ENCODE measurements around the gene ELMO1.

The ELMO1 gene

DNA sequence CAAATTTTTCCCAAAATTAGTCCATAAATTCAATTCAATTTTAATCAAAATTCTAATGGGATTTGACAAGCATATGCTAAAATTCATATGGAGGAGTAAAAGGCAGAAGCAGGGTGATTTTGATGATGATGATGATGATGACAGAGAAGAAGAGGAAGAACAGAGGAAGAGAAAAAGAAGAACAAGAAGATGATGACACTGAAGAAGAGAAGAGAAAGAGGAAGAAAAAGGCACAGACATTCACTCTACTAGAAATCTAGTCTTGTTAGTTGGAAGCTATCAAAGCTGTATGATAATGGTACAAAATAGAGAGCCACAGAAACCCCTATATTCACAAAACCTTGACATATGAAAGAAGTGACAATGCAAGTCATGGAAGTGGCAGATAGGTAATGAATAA lies 157.9 kb downstream of the ELMO1 start:
- DNase-seq: no peak

GRCh38 chr7:37289781-37290180 lies 158.9 kb downstream of the ELMO1 start:
- DNase-seq: no peak

- DNase-seq: no peak
Observed at GRCh38 chr7:37289367-37289766, 159.3 kb downstream of the ELMO1 start.

GRCh38 chr7:37287131-37287855 lies 161.4 kb downstream of the ELMO1 start:
- DNase-seq: no peak

DNA sequence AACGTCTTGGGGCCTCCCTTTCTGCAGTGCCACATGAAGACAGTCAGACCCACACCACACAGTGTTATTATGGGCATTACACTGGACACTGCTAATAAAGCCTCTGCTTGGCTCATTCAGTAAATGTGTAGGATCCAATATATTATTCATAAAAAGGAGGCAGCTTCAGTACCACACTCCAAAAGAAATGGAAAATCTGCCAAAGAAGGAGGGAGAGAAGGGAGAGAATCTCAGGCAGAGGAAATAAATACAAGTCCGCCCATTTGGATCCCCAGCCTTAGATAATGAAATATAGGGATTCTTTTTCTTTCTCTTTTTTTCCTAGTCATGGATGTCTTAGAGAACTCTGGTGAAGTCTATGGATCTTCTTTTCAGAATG lies 162.2 kb downstream of the ELMO1 start:
- no peak for DNase-seq

DNA sequence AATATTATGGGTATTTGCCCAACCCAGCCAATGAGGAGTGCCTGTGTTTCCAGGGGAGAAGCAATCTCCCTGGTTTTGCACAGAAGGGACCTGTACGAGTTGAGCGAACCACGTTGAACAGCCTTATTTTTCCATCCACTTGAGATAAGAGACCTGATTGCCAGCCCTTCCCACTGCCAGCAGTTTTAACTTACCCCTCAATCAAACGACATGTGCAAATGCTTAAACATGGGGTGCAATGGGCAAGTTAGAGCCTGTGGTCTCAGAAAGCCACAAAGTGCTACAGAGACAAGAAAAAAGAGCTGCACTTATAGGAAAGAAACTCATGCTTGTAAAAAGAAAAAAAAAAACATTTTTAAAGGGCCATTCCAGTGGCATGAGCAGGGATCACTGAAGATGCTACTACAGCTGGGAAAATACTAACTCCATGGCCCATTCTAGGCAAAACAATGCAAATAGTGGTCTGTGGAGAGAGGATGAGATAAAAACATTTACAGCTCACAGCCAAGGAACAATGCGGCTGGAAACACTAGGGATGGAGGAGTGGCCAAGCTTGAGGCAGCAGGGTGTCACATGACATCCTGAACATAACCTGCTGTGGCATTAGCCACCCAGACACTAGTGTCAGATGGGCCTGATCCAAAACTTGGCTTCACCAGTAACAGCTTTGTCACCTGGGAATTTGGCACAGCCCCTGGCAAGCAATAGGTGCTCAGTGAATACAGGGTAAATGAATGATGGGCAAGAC lies 162.8 kb downstream of the ELMO1 start:
- DNase-seq: no peak

- DNase-seq: no peak
Observed at GRCh38 chr7:37284805-37285231, 163.8 kb downstream of the ELMO1 start.

DNA sequence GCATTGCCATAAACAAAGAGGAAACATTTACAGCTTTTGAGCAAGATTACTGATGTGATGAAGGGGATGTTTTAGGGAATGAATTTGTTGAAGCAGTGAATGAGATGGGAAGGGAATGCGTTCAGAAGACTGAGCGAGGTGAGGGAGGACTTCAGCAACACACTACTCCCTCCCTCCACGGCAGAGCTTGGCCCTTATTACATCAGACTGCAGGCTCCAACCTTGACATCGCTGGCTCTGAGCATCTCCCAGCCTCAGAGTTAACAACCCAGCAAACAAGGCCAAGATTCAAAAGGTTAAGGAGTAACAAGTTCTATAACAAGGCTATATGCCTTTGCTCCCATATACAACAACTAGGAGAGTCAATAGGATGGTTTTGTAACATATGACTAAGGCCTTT lies 164.4 kb downstream of the ELMO1 start:
- no peak for DNase-seq

DNA sequence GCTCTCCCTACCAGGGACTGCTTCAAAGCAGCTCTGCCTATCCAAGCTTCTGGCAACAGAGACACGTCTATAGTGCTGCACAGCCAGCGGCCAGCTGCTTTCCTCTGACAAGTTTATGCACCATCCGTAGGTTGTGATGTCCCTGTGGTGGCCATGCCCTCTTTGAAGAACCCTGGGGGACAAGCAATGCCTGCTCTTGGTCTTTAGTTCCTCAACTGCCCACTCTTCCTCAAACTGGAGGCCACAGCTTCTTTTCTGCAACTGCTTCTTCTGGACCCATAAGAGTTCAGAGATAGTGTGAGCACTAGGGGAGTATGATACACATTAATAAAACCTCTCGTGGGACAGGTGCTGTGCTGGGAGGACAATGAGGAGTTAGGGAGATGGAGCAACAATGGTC lies 164.9 kb downstream of the ELMO1 start:
- DNase-seq: no peak

- no peak for DNase-seq
Observed at GRCh38 chr7:37282927-37283326, 165.7 kb downstream of the ELMO1 start.

GRCh38 chr7:37282093-37282444 lies 166.6 kb downstream of the ELMO1 start:
- DNase-seq: no peak

DNA sequence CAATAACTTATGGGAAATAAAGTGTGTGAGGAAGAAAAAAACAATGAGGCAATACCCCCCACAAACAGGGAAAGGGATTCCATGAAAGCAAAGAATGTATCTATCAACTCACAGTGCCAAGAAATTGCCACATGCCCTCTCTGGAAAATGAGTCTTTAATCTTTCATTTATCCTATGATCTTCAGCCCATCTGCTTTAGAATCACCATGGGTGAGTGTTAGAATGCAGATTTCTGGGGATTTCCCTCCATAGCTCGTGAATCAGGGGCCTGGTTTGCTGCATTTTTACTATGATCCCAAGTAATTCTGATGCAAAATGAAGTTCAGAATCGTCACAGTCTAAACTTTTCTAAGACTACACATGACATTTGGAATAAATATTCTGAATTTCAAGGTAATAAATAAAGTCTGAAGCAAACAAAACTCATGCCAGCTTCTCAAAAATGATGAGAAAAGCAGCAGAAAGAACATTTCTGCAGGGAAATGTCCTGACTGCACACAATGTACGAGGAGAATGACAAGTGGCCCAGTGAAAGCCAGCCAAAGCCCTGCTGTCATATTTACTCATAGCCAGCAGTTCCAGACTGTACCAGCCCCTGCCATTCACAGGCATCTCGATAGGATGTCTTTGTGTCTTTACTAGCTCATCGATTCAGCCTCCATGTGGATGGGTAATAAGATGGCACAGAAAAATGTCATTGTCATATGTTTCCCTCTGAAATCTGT lies 167.1 kb downstream of the ELMO1 start:
- no peak for DNase-seq

DNA sequence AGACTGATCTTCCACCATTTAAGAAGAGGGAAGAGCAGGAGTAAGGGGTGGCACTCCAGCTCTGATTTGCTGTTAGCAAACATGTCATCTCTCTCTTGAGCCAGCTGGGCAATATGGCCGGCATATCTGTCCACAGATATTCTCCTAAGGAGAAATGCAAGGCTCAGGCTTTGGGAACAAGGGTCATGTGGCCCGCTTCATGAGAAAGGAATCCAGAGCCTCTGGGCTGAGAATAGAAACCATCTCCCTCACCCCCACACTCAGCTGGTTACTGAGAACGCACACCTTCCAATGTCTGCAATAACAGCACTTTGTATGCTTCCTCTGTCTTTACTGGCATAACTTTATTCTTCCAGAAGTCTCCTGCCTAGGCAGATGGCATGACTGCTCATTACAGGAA lies 171.2 kb downstream of the ELMO1 start:
- no peak for DNase-seq

- DNase-seq: no peak
Observed at GRCh38 chr7:37275078-37275710, 173.5 kb downstream of the ELMO1 start.

DNA sequence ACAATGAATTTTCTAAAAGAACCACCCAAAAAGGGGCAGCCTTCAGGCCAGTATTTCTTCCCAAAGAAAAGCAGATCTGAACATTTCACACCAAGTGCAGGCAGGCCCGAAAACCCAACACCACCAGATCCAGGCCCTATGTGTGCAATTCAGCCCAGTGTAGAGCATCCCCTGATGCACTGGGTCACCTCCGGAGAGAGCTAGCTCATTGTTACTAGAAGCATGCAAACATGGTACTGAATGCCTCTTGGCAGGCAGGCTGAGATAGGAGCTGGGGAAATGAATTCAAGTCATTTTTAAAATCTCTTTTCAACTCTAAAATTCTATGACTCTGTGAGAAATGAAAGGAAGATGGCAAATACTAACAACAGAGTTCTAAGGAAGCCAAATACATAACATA lies 174.8 kb downstream of the ELMO1 start:
- DNase-seq: no peak

DNA sequence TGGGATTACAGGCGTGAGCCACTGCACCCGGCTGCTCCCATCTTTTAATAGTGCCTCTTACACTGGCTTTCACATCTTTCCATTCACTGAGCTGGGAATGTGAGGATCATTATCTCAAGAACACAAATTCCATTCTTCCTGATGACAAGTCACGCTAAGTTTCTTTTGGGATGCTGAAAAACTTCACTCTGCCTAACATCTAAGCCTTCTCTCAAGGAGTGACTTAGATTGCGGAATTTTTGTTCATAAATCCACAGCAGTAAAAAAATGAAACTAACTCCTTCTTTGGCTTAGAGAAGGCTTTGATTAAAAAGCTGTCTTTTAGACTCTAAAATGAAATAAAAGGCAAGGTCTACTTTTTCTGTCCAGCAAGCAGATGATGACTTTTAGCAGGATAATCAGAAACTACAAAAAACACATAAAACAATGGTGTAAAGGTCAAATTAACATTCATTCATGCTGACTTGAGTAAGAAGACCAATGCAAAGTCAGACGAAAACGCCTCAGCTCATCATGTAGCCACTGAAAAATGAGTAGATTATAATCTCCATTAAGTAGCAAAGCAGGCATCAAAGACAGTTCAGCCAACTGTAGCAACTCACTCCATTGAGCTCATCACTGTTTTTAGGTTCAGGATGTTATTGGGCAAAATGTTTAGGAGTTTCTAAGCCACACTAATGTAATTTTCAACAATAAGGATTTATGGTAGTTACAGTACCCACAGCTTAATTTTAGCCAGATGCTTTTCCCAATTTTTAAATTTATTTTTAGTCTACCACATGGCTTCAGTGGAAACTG lies 178.8 kb downstream of the ELMO1 start:
- DNase-seq: no peak

GRCh38 chr7:37267251-37267650 lies 181.4 kb downstream of the ELMO1 start:
- no peak for DNase-seq

GRCh38 chr7:37265876-37266275 lies 182.8 kb downstream of the ELMO1 start:
- no peak for DNase-seq

DNA sequence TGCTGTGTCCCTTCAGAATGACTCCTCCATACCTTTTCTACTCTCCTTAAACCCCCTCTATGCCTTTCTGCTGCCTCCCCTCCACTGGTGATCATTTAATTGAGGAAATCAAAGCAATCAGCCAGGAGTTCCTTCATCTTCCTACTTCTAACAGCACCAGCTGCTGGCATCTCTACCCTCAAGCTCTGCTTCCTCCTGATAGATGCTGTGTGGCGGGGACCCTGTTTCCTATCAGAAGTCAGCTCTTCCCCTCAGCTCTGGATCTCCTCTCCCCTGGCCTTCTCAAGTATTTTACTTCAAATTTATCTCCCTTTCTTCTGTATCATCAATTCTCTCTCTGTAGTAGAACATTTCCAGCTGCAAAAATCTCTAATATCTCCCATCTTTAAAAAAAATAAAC lies 183.7 kb downstream of the ELMO1 start:
- no peak for DNase-seq

GRCh38 chr7:37262181-37262580 lies 186.5 kb downstream of the ELMO1 start:
- no peak for DNase-seq

DNA sequence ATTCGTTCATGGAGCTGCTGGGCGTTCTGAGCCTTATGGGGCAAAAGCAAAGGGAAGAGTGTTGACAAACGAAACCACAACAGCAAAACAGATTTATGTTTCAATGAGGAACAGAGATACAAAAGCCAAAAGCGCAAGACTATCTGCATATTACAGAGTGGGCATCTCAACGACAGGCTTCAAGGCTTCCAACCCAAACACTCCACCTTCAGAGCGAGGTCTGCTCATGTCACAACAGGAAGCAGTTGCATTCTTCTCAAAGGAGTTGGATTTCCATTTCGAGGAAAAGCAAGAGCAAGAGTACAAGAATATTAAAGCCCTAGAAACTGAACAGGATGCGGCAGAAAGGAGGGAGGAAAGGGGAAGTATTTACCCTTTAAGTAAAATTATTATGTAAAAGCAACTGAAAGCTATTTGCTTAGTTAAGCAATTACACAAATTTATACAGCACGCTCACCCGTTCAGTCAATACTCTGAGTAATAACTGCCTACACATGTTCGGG lies 189.3 kb downstream of the ELMO1 start:
- DNase-seq: no peak

DNA sequence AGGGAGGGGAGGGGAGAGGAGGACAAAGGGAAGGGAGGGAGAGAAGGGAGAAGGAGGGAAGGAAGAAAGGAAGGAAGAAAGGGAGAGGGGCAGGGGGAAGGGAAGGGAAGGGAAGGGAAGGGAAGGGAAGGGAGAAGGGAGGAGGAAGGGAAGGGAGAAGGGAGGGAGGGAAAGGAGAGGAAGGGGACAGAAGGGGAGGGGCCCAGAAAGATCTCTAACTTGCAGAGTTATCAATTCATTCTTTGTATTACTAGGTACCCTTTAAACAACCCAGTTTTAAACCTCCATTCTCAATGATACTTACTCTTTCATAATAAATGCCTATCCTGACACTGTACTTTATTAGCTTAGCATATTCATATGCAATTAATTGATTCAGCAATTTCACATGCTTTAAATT lies 192.0 kb downstream of the ELMO1 start:
- no peak for DNase-seq
